Measurements from ENCODE around the gene DYNC2I2.

DNA sequence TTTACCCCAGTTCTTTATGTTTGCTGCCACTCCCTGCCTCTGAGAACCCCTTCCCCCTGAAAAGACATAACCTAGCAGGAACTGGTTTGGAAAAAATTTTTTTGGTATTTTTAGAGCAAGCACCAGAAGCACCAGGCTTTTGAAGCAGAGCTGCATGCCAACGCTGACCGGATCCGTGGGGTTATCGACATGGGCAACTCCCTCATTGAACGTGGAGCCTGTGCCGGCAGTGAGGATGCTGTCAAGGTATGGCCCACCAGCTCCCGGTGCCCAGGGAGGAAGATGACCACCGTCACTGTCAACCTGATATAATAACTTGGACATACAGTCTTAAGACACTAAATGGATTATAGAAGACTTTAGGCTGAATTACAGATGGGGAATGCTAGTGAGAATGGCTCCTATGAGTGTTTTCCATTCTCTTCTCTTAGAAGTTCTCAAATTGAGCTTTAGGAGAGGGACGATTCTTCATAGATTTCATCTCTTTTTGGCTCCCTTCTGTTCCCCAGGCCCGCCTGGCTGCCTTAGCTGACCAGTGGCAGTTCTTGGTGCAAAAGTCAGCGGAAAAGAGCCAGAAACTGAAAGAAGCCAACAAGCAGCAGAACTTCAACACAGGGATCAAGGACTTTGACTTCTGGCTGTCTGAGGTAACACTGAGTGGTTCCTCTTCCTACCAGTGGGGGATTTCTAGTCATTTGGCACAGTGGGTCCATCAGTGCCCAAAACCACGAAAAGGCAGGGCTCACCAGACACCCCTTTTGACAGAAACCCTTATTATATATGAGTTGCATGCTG, 44.9 kb downstream of the DYNC2I2 start:
- TF ChIP-seq SUZ12 (IDR thresholded peaks at IDR 0.05; ENCODE audit: extremely low read depth, insufficient read depth, insufficient read length) = no peak
- TF ChIP-seq ZNF274 (IDR thresholded peaks at IDR 0.05; ENCODE audit: low read depth, low read length) = no peak
